GM12878 (cell line): ENCODE measurements around the gene NDUFA13. TPM values are rescaled to one million over a fixed set of nuclear protein-coding genes. Genes with fewer than 3 reads are reported as not detected.

Source experiments
- polyA plus RNA-seq, 11 experiments: library from polyadenylated mRNA; depleted of rRNA in 4 of 11; unstranded in 6 of 11; stranded (reverse) in 5 of 11; fragments of >200 nt; fragmentation: Nextera tagmentation in 4 of 11; fragmentation: Illumina TruSeq in 1 of 11; extraction: Ambion mirVana in 4 of 11; extraction: Trizol in 1 of 11; gene quantifications; 1 replicate in 1 of 11; 2 replicates in 10 of 11; pipeline versions ENCODE4 v1.2.1 to v1.2.3, GENCODE V29; 2011 to 2016; ENCODE audit warnings: inconsistent platforms in 2 of 11, missing spikeins in 2 of 11, low read depth in 1 of 11
- total RNA-seq, 4 experiments: library from RNA; depleted of rRNA in 3 of 4; stranded (reverse); fragments of >200 nt in 3 of 4; fragmentation: Illumina TruSeq in 1 of 4; extraction: Trizol in 1 of 4; gene quantifications; 2 replicates each; pipeline versions ENCODE4 v1.2.1 to v1.2.3, GENCODE V29; 2013 to 2021

The NDUFA13 gene
- total and polyA plus RNA-seq, 10 of the 15 experiments (the other 5 are each of a cell fraction or from before 2014, with no cell fraction given): 224 to 586 (median 456) TPM

Other genes starting within 250 kb of the NDUFA13 start
Only the 7 nearest of the 13 such genes appear.
- gene GATAD2A, start 110.5 kb upstream of the NDUFA13 start, total RNA-seq (2014; rRNA removed): 47.1 and 61.8 TPM in 2 replicates
- gene GATAD2A, start 110.5 kb upstream of the NDUFA13 start, total RNA-seq (2014; rRNA removed; fragmentation: Illumina TruSeq; extraction: Trizol): 27.4 and 38.4 TPM in 2 replicates
- 161 and 173 TPM in 2 replicates for gene GATAD2A, start 110.5 kb upstream of the NDUFA13 start, total RNA-seq (2021)
- 16.9 and 20.1 TPM in 2 replicates for gene GATAD2A, start 110.5 kb upstream of the NDUFA13 start, polyA plus RNA-seq (2011; rRNA removed)
- gene GATAD2A, start 110.5 kb upstream of the NDUFA13 start, polyA plus RNA-seq (2014; fragmentation: Illumina TruSeq; extraction: Trizol): 8.6 and 28.0 TPM in 2 replicates
- 1 to 10 TPM; 2.6 to 2.7 TPM for gene GATAD2A, start 110.5 kb upstream of the NDUFA13 start, polyA plus RNA-seq (2014; fragmentation: Nextera tagmentation; extraction: Ambion mirVana)
- gene GATAD2A, start 110.5 kb upstream of the NDUFA13 start, polyA plus RNA-seq (2014; rRNA removed): 60.3 and 70.8 TPM in 2 replicates
- gene GATAD2A, start 110.5 kb upstream of the NDUFA13 start, polyA plus RNA-seq (2016; fragmentation: Nextera tagmentation; extraction: Ambion mirVana): 10 to 100 TPM; 31.4 to 32.7 TPM
- 0.82 and 1.6 TPM in 2 replicates for gene TSSK6, start 677 bp upstream of the NDUFA13 start, total RNA-seq (2014; rRNA removed)
- gene TSSK6, start 677 bp upstream of the NDUFA13 start, total RNA-seq (2014; rRNA removed; fragmentation: Illumina TruSeq; extraction: Trizol): 0.49 and 0.55 TPM in 2 replicates
- gene TSSK6, start 677 bp upstream of the NDUFA13 start, total RNA-seq (2021): 2.3 and 2.9 TPM in 2 replicates
- 0.76 and 1.5 TPM in 2 replicates for gene TSSK6, start 677 bp upstream of the NDUFA13 start, polyA plus RNA-seq (2011; rRNA removed)
- 0.06 TPM in 1 of 2 replicates, not detected in the other for gene TSSK6, start 677 bp upstream of the NDUFA13 start, polyA plus RNA-seq (2014; fragmentation: Illumina TruSeq; extraction: Trizol)
- not detected for gene TSSK6, start 677 bp upstream of the NDUFA13 start, polyA plus RNA-seq (2014; fragmentation: Nextera tagmentation; extraction: Ambion mirVana)
- 3.6 and 3.7 TPM in 2 replicates for gene TSSK6, start 677 bp upstream of the NDUFA13 start, polyA plus RNA-seq (2014; rRNA removed)
- gene TSSK6, start 677 bp upstream of the NDUFA13 start, polyA plus RNA-seq (2016; fragmentation: Nextera tagmentation; extraction: Ambion mirVana): under 1 TPM; 0.38 to 0.47 TPM
- gene YJEFN3, start 12.7 kb downstream of the NDUFA13 start, total RNA-seq (2014; rRNA removed): 0.96 and 0.98 TPM in 2 replicates
- gene YJEFN3, start 12.7 kb downstream of the NDUFA13 start, total RNA-seq (2014; rRNA removed; fragmentation: Illumina TruSeq; extraction: Trizol): 1.2 and 1.4 TPM in 2 replicates
- 5.6 and 5.9 TPM in 2 replicates for gene YJEFN3, start 12.7 kb downstream of the NDUFA13 start, total RNA-seq (2021)
- gene YJEFN3, start 12.7 kb downstream of the NDUFA13 start, polyA plus RNA-seq (2011; rRNA removed): 2.4 and 2.6 TPM in 2 replicates
- 4.6 and 5.2 TPM in 2 replicates for gene YJEFN3, start 12.7 kb downstream of the NDUFA13 start, polyA plus RNA-seq (2014; fragmentation: Illumina TruSeq; extraction: Trizol)
- gene YJEFN3, start 12.7 kb downstream of the NDUFA13 start, polyA plus RNA-seq (2014; fragmentation: Nextera tagmentation; extraction: Ambion mirVana): under 1 TPM; 0.05 to 0.08 TPM
- gene YJEFN3, start 12.7 kb downstream of the NDUFA13 start, polyA plus RNA-seq (2014; rRNA removed): 5.5 and 6.2 TPM in 2 replicates
- gene YJEFN3, start 12.7 kb downstream of the NDUFA13 start, polyA plus RNA-seq (2016; fragmentation: Nextera tagmentation; extraction: Ambion mirVana): 1 to 10 TPM; 6.3 to 6.9 TPM
- gene CILP2, start 22.0 kb downstream of the NDUFA13 start, total RNA-seq (2014; rRNA removed): 0.06 TPM in 1 of 2 replicates, not detected in the other
- gene CILP2, start 22.0 kb downstream of the NDUFA13 start, total RNA-seq (2014; rRNA removed; fragmentation: Illumina TruSeq; extraction: Trizol): not detected in 2 replicates
- 0.05 TPM in 1 of 2 replicates, not detected in the other for gene CILP2, start 22.0 kb downstream of the NDUFA13 start, total RNA-seq (2021)
- gene CILP2, start 22.0 kb downstream of the NDUFA13 start, polyA plus RNA-seq (2011; rRNA removed): not detected in 2 replicates
- not detected in 2 replicates for gene CILP2, start 22.0 kb downstream of the NDUFA13 start, polyA plus RNA-seq (2014; fragmentation: Illumina TruSeq; extraction: Trizol)
- not detected for gene CILP2, start 22.0 kb downstream of the NDUFA13 start, polyA plus RNA-seq (2014; fragmentation: Nextera tagmentation; extraction: Ambion mirVana)
- 0.08 TPM in 1 of 2 replicates, not detected in the other for gene CILP2, start 22.0 kb downstream of the NDUFA13 start, polyA plus RNA-seq (2014; rRNA removed)
- under 1 TPM in 1 of 2 experiments, not detected in 1; 0.05 TPM for gene CILP2, start 22.0 kb downstream of the NDUFA13 start, polyA plus RNA-seq (2016; fragmentation: Nextera tagmentation; extraction: Ambion mirVana)
- 7.1 and 10.1 TPM in 2 replicates for gene PBX4, start 102.5 kb downstream of the NDUFA13 start, total RNA-seq (2014; rRNA removed)
- 3.9 and 4.4 TPM in 2 replicates for gene PBX4, start 102.5 kb downstream of the NDUFA13 start, total RNA-seq (2014; rRNA removed; fragmentation: Illumina TruSeq; extraction: Trizol)
- 7.7 and 9.6 TPM in 2 replicates for gene PBX4, start 102.5 kb downstream of the NDUFA13 start, total RNA-seq (2021)
- 12.6 and 15.8 TPM in 2 replicates for gene PBX4, start 102.5 kb downstream of the NDUFA13 start, polyA plus RNA-seq (2011; rRNA removed)
- gene PBX4, start 102.5 kb downstream of the NDUFA13 start, polyA plus RNA-seq (2014; fragmentation: Illumina TruSeq; extraction: Trizol): 1.5 and 3.5 TPM in 2 replicates
- gene PBX4, start 102.5 kb downstream of the NDUFA13 start, polyA plus RNA-seq (2014; fragmentation: Nextera tagmentation; extraction: Ambion mirVana): under 1 TPM; 0.18 to 0.75 TPM
- gene PBX4, start 102.5 kb downstream of the NDUFA13 start, polyA plus RNA-seq (2014; rRNA removed): 17.3 and 18.8 TPM in 2 replicates
- gene PBX4, start 102.5 kb downstream of the NDUFA13 start, polyA plus RNA-seq (2016; fragmentation: Nextera tagmentation; extraction: Ambion mirVana): 1 to 10 TPM; 2.7 to 4.1 TPM
- gene LPAR2, start 112.0 kb downstream of the NDUFA13 start, total RNA-seq (2014; rRNA removed): 9.4 and 11.3 TPM in 2 replicates
- 5.0 and 6.3 TPM in 2 replicates for gene LPAR2, start 112.0 kb downstream of the NDUFA13 start, total RNA-seq (2014; rRNA removed; fragmentation: Illumina TruSeq; extraction: Trizol)
- gene LPAR2, start 112.0 kb downstream of the NDUFA13 start, total RNA-seq (2021): 19.0 and 22.9 TPM in 2 replicates
- gene LPAR2, start 112.0 kb downstream of the NDUFA13 start, polyA plus RNA-seq (2011; rRNA removed): 6.6 and 9.0 TPM in 2 replicates
- gene LPAR2, start 112.0 kb downstream of the NDUFA13 start, polyA plus RNA-seq (2014; fragmentation: Illumina TruSeq; extraction: Trizol): 8.6 and 12.6 TPM in 2 replicates
- 1 to 10 TPM in 1 of 2 experiments, under 1 TPM in 1; 0.98 to 3.2 TPM for gene LPAR2, start 112.0 kb downstream of the NDUFA13 start, polyA plus RNA-seq (2014; fragmentation: Nextera tagmentation; extraction: Ambion mirVana)
- gene LPAR2, start 112.0 kb downstream of the NDUFA13 start, polyA plus RNA-seq (2014; rRNA removed): 17.3 and 23.8 TPM in 2 replicates
- 10 to 100 TPM in 1 of 2 experiments, 1 to 10 TPM in 1; 8.5 to 12.0 TPM for gene LPAR2, start 112.0 kb downstream of the NDUFA13 start, polyA plus RNA-seq (2016; fragmentation: Nextera tagmentation; extraction: Ambion mirVana)
- gene GMIP, start 127.4 kb downstream of the NDUFA13 start, total RNA-seq (2014; rRNA removed): 35.1 and 39.6 TPM in 2 replicates
- gene GMIP, start 127.4 kb downstream of the NDUFA13 start, total RNA-seq (2014; rRNA removed; fragmentation: Illumina TruSeq; extraction: Trizol): 10.9 and 11.9 TPM in 2 replicates
- gene GMIP, start 127.4 kb downstream of the NDUFA13 start, total RNA-seq (2021): 58.4 and 63.5 TPM in 2 replicates
- gene GMIP, start 127.4 kb downstream of the NDUFA13 start, polyA plus RNA-seq (2011; rRNA removed): 6.0 and 10.0 TPM in 2 replicates
- gene GMIP, start 127.4 kb downstream of the NDUFA13 start, polyA plus RNA-seq (2014; fragmentation: Illumina TruSeq; extraction: Trizol): 16.3 and 20.0 TPM in 2 replicates
- 1 to 10 TPM; 1.5 to 2.8 TPM for gene GMIP, start 127.4 kb downstream of the NDUFA13 start, polyA plus RNA-seq (2014; fragmentation: Nextera tagmentation; extraction: Ambion mirVana)
- gene GMIP, start 127.4 kb downstream of the NDUFA13 start, polyA plus RNA-seq (2014; rRNA removed): 32.9 and 39.9 TPM in 2 replicates
- 10 to 100 TPM; 24.7 to 30.9 TPM for gene GMIP, start 127.4 kb downstream of the NDUFA13 start, polyA plus RNA-seq (2016; fragmentation: Nextera tagmentation; extraction: Ambion mirVana)